Right renal cortex interstitium (tissue), 3 donors: ENCODE results near the gene KRT1. TPM values are rescaled to one million over a fixed set of nuclear protein-coding genes. Genes with fewer than 3 reads are reported as not detected.
"Not testable (repeated sequence)": the region's sequence is repeated elsewhere in the genome, so short reads cannot be mapped to it uniquely, and the experiment has no call there.

Experiments used
- DNase-seq, 3 donors: peaks; one replicate each; pipeline ENCODE4 v3.0.0-alpha.2; 2013; ENCODE audit warnings: low read depth in 3 of 3, low spot score in 2 of 3
- polyA plus RNA-seq, 3 donors: library from polyadenylated mRNA; unstranded; fragments of 120-200 nt; gene quantifications; one replicate each; pipeline ENCODE4 v1.2.1, GENCODE V29; 2013; ENCODE audit not compliant: insufficient read length in 3 of 3

The KRT1 gene
- polyA plus RNA-seq, 3 donors, result 0.19 to 0.45 (median 0.31) TPM

DNA sequence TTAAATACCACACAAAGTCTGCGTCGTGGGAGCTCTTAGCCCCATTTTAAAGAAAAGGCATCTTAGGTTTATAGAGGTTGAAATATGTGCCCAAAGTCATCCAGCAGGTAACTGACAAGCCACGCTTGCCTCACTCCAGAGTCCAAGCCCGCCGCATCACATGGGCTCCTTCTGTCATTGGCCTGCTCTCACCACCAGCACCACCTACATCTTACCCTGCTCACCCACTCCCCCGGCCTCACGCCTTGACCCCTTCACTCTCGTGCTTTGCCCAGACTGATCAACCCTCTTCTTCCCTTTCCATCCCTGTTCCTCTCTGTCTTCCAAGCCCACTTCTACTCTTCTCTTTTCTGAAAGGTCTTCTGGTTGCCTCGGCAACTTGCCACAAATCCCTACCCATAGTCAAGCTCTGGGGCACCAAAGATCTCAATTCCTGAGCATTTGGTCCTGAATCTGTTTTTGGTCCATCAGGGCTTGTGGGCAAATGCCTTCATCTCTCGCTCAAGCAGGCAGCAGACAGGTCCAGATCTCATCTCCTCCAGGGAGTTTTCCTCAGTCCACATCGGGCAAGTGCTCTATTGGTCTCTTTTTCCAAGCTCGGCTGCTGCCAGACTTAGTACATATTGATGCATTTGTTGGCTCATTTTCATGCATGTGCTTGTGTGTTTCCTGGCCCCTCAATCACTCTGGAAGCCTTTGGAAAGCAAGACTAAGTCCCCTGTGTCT lies 3.5 kb upstream of the KRT1 start:
- DNase-seq, result no peak

DNA sequence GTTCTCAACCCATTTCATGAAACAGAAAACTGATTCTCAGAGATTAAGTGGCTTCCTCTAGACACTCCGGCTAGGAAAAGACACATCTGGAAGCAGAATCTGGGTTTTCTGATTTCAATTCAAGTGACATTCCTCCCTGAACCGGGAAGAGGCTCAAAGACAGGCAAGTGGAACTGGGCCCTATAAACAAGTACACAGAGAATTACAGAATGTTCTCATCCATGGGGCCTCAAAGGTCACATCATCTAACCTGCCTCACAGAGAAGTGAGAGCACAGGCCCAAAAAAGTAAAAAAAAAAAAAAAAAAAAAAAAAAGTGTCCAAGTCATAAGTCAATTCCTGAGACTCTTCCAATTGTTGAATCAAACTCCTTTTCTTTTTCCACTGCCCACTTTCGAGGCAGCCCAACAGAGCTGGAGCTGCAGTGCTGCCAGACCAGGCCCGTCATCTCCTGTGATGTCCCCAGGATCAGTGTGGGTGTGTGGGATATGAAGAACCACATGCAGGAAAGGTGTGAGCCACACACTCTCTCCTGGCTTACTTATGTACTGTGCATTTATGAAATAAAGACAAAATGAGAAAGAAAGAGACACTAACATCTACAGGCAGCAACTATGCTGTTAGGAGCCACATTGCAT lies 2.8 kb upstream of the KRT1 start:
- no peak for DNase-seq

DNA sequence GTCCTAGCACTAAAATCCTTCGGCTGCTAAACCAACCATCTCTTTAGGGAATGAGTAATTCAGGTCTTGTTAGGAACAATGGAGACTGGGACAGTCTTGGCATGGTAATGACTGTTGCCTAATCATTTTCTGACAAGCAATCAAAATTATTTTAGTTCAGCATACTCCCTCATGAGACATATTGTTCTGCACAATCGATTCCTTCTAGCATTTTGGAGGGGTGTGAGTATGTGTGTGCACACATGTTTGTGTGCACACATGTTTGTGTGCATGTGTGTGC lies 2.1 kb upstream of the KRT1 start:
- no peak for DNase-seq

DNA sequence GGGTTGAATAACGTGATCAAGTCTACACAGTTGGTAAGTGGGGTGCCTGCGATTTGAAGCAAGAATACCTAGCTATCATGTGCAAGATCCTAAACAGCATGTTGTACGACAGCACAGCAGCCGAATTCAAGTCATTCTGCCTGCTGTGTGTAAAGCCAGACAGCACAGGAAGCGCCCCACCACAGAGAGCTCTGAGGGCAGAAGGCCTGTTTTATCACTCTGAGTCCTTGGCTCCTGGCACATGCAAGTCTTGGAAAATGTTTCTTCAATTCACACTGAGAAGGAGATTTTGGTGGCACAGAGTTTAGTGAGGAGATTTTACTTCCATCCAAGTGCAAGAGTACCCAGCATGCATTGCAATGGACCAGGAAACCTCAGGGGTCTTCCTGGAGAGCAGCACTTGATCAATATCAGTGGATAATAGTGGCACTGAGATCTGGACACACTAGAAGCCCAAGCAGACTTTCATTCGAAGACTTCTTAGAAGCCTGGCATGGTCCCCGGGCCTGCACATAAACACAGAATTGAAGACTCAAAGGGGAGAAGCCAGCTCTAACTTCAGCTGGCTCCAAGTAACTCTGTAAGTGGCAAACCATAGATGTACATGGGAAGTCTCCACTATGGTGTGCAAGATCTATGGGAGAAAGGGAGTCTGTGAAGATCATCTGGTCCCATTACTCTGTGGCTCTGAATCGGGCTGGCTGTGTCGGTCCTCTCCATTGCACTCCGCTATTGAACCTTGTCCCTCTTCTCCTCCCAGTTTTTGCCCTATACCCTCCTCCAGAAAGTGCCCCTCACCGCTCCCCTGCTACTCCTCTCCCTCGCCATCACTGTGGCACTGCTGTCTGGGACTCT lies 1.5 kb upstream of the KRT1 start:
- DNase-seq, result no peak

DNA sequence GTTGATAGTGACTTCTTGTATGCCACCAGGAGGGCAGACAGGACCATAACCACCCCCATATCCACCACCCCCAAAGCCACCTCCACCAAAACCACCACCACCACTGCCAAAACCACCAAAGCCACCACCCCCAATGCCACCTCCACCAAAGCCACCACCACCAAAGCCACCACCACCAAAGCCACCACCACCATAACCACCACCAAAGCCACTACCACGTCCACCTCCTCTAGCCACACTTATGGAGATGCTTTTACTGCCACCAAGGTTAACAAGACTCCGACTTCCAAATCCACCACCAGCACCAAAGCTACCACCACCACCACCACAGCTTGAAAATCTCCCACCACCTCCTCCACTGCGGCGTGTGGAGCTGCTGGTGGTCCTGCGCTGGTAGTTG lies 332 bp downstream of the KRT1 start:
- DNase-seq, result no peak

DNA sequence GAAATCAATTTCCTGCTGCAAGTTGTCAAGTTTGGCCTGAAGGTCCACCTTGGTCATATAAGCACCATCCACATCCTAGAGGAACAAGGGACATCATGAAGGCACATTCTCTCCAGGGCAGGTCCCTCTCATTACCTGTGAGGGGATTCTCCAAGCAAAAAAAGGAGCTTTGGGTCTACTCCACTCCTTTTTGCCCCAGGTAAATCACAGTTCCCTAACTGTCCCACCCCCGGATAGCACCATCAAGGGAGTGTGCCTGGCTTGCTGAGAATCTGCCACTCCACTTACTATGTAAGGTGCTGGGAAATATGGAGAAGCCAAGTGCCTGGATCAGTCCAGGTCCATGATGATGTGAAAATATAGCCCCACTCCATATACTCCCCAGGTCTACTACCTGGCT lies 2.5 kb downstream of the KRT1 start:
- DNase-seq, result no peak

DNA sequence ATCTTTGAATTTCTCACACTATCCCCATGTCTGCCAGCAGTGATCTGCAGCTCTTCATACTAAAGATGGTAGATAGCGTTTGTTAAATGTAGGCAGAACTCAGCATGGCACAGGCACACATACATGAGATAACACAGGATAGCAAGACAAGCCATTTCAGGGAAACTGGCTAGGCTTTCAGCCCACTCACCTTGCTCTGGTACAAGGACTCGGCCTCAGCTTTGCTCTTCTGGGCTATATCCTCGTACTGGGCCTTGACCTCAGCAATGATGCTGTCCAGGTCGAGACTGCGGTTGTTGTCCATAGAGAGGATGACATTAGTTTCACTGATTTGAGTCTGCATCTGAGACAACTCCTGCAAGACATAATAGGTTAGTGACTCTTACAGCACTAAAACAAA lies 3.1 kb downstream of the KRT1 start:
- DNase-seq, result no peak

DNA sequence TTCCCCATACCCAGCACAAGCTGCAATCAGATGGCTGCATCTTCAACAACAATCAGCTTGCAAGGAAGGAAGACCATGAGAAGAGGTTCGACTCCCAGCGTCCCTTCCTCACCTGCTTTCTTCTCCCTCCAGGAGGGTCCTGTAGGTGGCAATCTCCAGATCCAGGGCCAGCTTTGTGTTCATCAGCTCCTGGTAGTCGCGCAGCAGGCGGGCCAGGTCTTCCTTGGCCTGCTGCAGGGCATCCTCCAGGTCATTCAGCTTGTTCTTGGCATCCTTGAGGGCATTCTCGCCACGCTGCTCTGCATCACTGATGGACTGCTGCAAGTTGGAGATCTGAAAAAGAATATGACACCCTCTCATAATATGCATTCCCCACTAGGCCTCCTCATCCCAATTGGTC lies 4.0 kb downstream of the KRT1 start:
- DNase-seq, result no peak

DNA sequence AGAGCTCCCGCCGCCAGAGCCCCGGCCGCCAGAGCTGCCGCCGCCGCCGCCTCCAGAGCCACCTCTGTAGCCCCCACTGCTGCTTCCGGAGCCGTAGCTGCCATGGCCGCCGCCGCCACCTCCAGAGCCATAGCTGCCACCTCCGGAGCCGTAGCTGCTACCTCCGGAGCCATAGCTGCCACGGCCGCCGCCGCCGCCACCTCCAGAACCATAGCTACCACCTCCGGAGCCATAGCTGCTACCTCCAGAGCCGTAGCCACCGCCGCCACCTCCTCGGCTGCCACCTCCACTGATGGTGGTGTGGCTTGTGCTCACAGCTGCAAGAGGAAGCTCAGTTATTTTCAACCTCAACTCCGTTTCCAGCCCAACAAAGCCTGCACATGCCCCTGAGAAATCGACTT lies 4.9 kb downstream of the KRT1 start:
- no peak for DNase-seq

DNA sequence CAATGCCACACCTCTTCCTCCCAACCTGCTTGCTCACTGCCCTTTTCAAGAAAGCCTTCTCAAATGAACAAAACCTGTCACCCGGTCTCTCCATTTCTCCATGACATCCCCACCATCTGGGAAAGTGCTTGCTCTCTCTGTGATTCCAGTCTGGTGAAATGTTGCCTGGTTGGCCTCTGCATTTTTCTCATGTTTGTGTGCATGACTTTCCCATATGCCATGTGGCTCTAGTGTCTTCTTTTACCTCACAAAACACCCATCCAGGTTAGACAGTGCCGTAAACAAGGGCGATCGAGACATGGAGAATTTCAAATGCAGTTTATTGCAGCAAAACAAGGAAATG lies 5.8 kb downstream of the KRT1 start:
- no peak for DNase-seq

DNA sequence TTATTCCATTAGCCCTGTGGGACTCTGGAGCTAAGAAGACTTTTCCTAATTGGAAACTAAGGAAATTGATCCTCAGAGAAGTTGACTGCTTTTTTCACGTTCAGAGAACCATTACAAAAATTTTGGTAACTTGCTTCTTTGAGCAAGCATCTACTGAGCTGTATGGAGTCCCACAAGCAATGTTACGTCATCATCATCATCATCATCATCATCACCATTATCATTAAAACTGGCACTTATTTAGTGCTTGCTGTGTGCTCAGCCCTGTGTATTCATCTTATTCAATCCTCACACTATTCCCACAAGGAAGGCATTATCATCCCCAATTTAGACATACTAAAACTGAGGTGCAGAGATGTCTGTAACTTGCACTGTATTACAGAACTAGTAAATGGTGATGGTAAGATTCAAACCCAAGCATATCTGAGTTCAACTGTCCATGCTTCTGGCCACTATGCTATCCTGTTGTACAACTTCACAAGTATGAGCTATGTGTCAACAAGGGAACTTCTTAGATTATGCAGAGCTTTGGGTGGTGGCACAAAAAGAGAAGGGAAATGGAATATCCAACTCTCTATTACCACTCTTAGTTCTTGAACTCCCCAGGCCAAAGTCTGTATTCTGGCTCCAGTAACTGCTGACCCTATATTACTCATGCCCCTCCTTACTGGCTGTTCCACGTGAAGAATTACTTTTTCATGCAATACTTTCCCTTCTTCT lies 6.3 kb downstream of the KRT1 start:
- no peak for DNase-seq

DNA sequence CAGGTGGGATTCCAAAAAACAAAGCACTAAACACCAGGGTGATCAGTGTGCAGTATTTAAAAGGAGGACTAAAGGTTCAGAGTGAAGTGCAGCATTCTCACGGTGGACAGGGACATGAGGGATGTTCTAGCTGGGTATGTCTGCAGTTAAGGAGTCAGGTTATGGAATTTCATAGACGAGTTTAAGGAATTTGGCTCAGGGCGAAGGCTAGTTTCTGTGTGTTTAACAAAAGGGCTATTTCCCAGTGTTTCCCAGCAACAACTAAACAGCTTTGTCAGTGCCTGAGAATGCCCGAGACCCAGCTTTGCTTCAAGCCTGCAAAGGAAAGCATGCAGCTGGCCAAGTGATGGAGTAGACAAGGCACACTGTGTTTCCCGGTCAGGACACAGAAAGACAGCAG lies 7.0 kb downstream of the KRT1 start:
- no peak for DNase-seq

DNA sequence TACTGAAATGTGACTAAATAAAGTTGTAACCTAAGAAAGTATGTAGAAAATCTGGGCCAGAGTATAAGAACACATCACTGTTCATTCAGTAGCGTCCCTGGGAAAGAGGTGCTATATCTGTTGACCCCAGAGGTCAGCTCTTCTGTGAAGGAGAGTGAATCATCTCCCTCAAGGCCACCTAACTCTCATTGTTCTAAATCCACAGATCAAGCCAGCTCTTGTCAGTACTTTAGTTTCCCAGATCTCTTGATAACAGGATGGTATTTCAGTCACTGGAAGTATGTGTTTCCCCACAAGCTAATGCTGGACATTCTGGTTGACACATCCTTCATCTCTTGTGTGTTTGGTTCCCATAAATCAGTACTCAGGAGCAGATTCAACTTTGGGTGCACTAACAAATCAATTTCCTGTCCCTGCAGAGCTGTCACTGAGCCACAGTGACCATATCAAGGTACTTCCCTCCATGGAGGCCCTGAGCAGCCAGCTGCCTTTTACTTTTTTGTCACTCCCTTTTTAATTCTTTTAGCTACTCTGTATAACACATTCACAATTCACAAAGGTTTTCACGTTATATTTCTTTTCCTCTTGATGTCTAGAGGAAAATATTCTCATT lies 7.8 kb downstream of the KRT1 start:
- no peak for DNase-seq

DNA sequence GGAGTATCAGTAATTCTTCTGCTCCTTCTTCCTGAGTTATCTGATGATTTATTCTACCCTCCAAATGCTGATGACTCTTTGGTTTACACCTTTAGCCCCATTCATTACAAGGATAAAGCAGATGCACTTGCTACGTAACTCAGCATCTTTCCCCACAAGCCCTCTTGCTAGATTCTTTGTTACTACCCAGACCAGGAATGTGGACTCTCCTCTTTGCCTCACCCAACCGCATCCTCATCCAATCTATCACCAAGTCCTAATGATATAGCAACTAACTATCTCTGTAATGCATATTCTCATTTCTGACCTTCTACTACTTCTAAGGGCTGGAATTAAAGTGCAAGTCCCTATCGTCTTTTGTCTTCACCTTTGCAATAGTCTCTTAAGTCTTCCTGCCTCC lies 9.2 kb downstream of the KRT1 start:
- DNase-seq, result no peak

DNA sequence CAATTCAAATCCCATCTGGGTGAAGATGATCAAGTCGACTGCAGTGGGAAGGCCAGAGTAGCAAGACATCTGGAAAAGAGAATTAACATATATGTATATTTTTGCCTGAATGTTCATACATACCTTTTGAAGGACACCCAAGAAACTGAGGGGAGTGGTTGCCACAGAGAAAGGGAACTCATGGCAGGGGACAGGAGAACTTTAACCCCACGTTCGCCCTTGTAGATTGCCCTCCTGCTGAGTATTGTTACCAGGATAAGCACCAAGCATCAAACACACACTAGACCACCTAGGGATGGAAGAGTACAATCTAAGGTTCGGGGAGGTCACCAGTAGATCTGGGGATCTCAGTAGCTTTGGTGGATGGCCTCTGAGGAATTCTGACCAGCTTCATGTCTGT lies 9.7 kb downstream of the KRT1 start:
- DNase-seq, result no peak

DNA sequence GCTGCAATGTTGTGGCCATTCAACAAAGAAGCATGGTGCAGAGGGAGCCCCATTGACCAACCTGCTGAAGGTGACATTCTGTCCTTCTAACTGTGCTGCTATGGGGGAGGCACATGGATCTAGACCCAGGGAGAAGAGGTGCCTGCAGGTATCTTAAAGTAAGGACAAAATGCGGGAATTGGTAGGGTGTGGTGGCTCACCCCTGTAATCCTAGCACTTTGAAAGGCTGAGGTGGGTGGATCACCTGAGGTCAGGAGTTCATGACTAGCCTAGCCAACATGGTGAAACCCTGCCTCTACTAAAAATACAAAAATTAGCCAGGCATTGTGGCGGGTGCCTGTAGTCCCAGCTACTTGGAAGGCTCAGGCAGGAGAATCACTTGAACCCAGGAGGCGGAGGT lies 10.3 kb downstream of the KRT1 start:
- DNase-seq, result not testable (repeated sequence)

DNA sequence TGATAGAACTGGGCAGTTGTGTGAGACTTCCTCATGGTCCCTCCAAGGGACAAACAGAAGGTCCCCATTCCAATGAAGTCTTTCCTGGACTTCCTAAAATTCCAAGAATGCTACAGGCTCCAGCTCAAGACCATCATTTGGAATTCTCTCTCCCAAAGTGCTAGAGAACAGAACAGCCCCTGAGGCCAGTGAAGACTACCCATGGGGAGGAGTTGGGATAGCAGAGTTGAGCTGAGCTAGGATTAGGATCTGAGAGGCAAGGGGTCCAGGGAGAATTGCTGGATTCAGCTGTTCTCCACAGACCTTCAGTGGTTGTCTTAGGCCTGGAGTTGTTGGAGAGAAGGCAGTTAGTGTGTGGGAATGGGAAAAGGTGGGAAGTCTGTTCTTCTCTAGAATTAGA lies 10.8 kb downstream of the KRT1 start:
- DNase-seq, result no peak

DNA sequence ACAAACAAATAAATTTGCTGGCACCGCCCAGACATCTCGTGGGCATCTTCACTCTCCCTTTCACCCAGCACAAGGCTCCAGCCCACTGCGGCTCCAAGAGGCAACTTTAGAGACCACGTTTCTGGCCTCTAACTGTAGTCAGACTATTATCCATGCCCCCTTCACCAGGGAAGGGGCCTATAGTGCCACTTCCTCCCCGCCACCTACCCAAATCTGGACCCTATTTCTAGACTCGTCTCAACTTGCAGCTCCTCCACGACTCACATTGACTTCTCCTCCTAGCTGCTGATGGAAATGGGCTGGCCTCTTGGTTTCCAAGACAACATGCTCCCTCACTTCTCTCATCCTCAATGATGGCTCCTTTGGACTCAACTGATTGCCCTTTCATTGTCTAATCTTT lies 12.3 kb downstream of the KRT1 start:
- no peak for DNase-seq

DNA sequence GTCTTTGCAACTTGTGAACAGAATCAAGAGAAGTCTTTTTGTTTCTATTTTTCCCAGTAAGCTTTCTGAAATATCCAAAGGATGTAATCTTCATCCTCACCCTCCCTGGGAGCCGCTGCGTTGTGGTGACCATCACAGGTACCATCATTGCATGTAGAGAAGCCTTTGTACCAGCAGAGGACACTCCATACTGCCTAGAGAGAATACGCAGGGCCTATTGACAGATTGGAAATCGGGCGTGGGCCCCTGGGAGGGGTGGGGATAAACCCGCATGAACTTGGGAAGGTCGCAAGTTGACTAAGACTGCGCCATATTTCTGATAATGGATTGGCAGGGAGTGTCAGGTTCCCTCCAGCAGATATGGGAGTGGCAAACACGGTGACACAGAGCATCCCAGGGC lies 12.7 kb downstream of the KRT1 start:
- DNase-seq, result no peak

DNA sequence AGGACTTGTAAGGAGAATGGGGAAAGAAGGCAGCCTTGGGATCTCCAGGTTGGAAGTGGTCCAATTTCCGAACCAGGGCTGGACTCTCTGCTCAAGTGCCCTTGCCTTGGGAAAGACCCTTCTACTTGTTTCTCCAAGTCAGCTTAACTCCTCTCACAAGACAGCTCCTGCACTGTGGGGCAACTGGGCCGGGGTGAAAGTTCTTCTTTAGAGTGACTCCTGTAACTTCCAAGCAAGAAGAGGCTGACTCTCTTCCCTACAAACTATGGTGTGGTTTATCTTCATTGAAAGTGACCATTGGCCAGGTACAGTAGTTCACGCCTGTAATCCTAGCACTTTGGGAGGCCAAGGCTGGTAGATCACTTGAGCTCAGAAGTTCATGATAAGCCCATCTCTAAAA lies 13.7 kb downstream of the KRT1 start:
- DNase-seq, result no peak

DNA sequence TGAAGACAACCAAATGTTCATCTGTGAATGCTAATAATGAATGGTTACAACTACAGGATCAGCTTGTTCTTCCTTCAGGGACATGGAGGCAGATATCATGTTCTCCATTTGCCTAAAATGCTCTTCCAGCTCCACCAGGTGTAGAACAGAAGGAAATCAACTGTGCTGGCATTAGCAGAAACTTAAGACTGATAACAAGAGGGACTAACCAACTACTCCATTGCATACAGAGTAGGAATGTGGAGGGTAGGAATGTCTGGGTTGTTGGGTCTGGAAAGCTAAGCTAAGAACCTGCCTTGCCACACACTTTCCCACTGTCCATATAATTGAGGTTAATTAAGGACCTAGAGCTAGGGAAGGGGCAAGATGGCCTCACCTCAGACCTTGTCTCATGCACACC lies 16.8 kb downstream of the KRT1 start:
- DNase-seq, result no peak
